BJ (cell line): ENCODE measurements around the gene EHD4. TPM values are rescaled to one million over a fixed set of nuclear protein-coding genes. Genes with fewer than 3 reads are reported as not detected.
A peak's percentile ranks its signal among the peaks of the same experiment; 100 is the strongest.

ENCODE experiments used
- CTCF ChIA-PET: fragments of 350-600 bp; formaldehyde crosslinking; extraction: SDS; loops from one replicate; lab custom pipeline; 2021; ENCODE audit warnings: antibody characterized with exemption, inconsistent platforms; lab: Yijun Ruan, JAX
- POLR2A ChIA-PET: fragments of 300-600 bp; sonication (Branson Sonifier 250); formaldehyde crosslinking; extraction: SDS; loops from one replicate; lab custom pipeline; 2021; ENCODE audit warnings: antibody characterized with exemption; lab: Charles Lee
- DNase-seq: peaks from one replicate; pipeline ENCODE4 v3.0.0-alpha.2; 2011; ENCODE audit warnings: low read depth
- H3K27me3 ChIP-seq: 2 replicates; pipeline ENCODE4 v1.6.0; 2011; ENCODE audit warnings: low read length; ENCODE audit not compliant: control insufficient read depth, insufficient read depth
- H3K36me3 ChIP-seq: 2 replicates; pipeline ENCODE4 v1.5.1; 2011; ENCODE audit warnings: low read length; ENCODE audit not compliant: control insufficient read depth, insufficient read depth
- H3K4me3 ChIP-seq: 2 replicates; pipeline ENCODE4 v1.5.1; 2011; ENCODE audit warnings: low read depth, mild to moderate bottlenecking, control low read depth, low read length
- CTCF ChIP-seq: IDR thresholded peaks from 2 replicates; pipeline ENCODE4 v1.5.1; 2011; ENCODE audit warnings: low read depth, mild to moderate bottlenecking, control low read depth, inconsistent platforms, low read length, moderate library complexity; ENCODE audit not compliant: insufficient read depth
- polyA plus RNA-seq: library from polyadenylated mRNA; depleted of rRNA; stranded (reverse); fragments of >200 nt; gene quantifications from 2 replicates; pipeline ENCODE4 v1.2.3, GENCODE V29; 2011

Gene EHD4
- polyA plus RNA-seq, 1 experiment = 17.0 TPM

GRCh38 chr15:41957021-41957897, 15.1 kb downstream of the EHD4 start:
- no peaks in the 10 kb centered on the region for H3K36me3 ChIP-seq
- no peaks in the 10 kb centered on the region for H3K27me3 ChIP-seq
- POLR2A ChIA-PET = no interaction called here
- H3K4me3 ChIP-seq = no peak overlapping the region
- no peak for TF ChIP-seq CTCF
- CTCF ChIA-PET = interaction anchor here (1.4 kb wide), 1 partner anchor 10 kb away, joined by 3 read pairs; no protein-coding TSS in a partner anchor
- DNase-seq = no peak

- ChIA-PET CTCF (interaction anchor here (1.3 to 1.9 kb wide), 2 partner anchors 15 to 34 kb away, joined by 5 to 6 read pairs; no protein-coding TSS in a partner anchor), POLR2A (no interaction called here)
- no peak overlapping the region for H3K4me3 ChIP-seq
- H3K27me3 ChIP-seq = no peaks in the 10 kb centered on the region
- peak; percentile 22; the same call in 1 of the 2 replicates for TF ChIP-seq CTCF
- H3K36me3 ChIP-seq = no peaks in the 10 kb centered on the region; the same call in 1 of the 2 replicates
- DNase-seq = no peak
Measured at GRCh38 chr15:41955807-41956525, 16.4 kb downstream of the EHD4 start.

- no peak for DNase-seq
- H3K4me3 ChIP-seq = no peak overlapping the region
- no peaks in the 10 kb centered on the region; the same call in 1 of the 2 replicates for H3K36me3 ChIP-seq
- H3K27me3 ChIP-seq = no peaks in the 10 kb centered on the region
- POLR2A ChIA-PET = no interaction called here
- TF ChIP-seq CTCF = no peak
- CTCF ChIA-PET = interaction anchor here (0.7 to 1.9 kb wide), 2 partner anchors 16 to 145 kb away, joined by 3 to 6 read pairs; no protein-coding TSS in a partner anchor
Measured at GRCh38 chr15:41955100-41955499, 17.3 kb downstream of the EHD4 start.

- no peak overlapping the region for H3K4me3 ChIP-seq
- no peaks in the 10 kb centered on the region; the same call in 1 of the 2 replicates for H3K36me3 ChIP-seq
- no peaks in the 10 kb centered on the region for H3K27me3 ChIP-seq
- CTCF ChIA-PET = interaction anchor here (0.6 to 1.0 kb wide), 2 partner anchors 19 to 698 kb away, joined by 3 to 4 read pairs; no protein-coding TSS in a partner anchor
- POLR2A ChIA-PET = no interaction called here
- DNase-seq = no peak
- TF ChIP-seq CTCF = no peak
Measured at GRCh38 chr15:41954036-41954435, 18.3 kb downstream of the EHD4 start.

- TF ChIP-seq CTCF = no peak
- no peak for DNase-seq
- Histone ChIP-seq H3K4me3 (no peak overlapping the region), H3K27me3 (no peaks in the 10 kb centered on the region), H3K36me3 (no peaks in the 10 kb centered on the region; the same call in 1 of the 2 replicates)
- ChIA-PET CTCF (no interaction called here), POLR2A (no interaction called here)
Measured at GRCh38 chr15:41952013-41952563, 20.3 kb downstream of the EHD4 start.
